NB4 (cell line): ENCODE measurements around the gene TDRD1.

Experiments used
- POLR2A ChIP-seq: IDR thresholded peaks from 2 replicates; pipeline ENCODE4 v1.6.1; 2011; ENCODE audit warnings: mild to moderate bottlenecking; ENCODE audit not compliant: insufficient read length; ENCODE audit errors: extremely low read depth
- TF ChIP-seq, protein P1 (sequence below): IDR thresholded peaks from one replicate; pipeline ENCODE4 v1.5.1; 2012; ENCODE audit warnings: low read depth, low read length

DNA sequence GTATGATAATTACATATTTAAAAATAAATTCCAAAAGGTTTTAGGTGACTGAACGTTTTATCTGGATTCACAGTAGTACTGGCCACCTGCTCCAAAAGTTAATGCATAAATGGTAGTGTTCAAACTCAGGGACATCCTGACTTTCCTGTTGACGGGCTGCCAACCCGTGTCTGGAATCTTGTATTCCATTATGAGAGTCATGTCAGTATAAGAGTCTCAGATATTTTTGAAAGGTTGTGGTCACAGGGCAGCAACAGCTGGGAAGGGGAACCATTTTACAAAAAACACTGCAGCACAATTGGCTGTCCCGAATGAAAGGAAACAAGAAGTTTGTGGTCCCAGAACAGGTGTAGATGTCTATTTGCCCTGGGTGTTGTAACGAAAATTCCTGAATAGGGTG is 2.8 kb downstream of the TDRD1 start:
- TF ChIP-seq, protein P1, sequence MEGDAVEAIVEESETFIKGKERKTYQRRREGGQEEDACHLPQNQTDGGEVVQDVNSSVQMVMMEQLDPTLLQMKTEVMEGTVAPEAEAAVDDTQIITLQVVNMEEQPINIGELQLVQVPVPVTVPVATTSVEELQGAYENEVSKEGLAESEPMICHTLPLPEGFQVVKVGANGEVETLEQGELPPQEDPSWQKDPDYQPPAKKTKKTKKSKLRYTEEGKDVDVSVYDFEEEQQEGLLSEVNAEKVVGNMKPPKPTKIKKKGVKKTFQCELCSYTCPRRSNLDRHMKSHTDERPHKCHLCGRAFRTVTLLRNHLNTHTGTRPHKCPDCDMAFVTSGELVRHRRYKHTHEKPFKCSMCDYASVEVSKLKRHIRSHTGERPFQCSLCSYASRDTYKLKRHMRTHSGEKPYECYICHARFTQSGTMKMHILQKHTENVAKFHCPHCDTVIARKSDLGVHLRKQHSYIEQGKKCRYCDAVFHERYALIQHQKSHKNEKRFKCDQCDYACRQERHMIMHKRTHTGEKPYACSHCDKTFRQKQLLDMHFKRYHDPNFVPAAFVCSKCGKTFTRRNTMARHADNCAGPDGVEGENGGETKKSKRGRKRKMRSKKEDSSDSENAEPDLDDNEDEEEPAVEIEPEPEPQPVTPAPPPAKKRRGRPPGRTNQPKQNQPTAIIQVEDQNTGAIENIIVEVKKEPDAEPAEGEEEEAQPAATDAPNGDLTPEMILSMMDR = no peak
- no peak for TF ChIP-seq POLR2A
